Cortex of kidney (tissue), 1 donor: ENCODE results near the gene UBR4.
"Not testable (repeated sequence)": the region's sequence is repeated elsewhere in the genome, so short reads cannot be mapped to it uniquely, and the experiment has no call there.

Experiments used
- DNase-seq: peaks from one replicate; lab custom pipeline; 2025; lab: John Stamatoyannopoulos, UW

Gene UBR4

DNA sequence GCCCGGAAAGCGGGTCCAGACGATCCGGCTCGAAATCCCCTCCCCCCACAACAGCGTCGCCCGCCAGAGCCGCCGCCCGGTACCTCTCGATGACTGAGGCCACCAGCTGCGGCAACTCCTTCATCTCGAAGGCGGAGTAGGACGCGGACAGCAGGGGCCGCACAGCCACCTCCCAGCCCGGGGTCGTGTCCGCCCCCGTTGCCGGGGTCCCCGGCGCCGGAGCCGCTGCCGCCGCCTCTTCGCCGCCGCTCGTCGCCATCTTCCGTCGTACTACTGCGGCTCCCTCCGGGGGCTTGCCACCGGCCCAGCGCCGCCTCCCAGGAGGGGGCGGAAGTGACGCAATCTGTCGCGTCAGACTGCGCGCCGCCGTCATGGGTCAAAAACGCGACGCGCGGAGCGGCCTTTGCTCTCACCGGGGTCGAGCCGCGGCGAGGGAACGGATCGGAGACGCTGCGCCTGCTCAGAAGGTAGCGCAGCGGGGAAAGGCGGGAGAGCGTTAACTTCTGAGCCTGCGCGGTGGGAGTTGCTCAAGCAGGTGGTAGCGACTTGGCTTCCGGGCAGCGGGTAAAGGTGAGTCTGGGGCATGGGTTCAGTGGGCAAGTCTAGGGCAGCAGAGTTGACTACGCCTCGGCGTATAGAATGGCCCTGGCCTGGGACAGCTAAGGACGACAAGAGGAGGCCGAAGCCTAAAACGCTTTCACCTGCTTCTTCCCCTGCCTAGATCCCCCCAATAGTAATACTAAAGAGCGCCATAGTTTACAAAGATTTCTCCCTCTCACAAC lies at the start of gene UBR4:
UBR4 (minus strand) TSS at position 277 of the 782 bp plus-strand sequence; CDS start at position 259, 18 bp downstream.
- peak; percentile 71 for DNase-seq

DNA sequence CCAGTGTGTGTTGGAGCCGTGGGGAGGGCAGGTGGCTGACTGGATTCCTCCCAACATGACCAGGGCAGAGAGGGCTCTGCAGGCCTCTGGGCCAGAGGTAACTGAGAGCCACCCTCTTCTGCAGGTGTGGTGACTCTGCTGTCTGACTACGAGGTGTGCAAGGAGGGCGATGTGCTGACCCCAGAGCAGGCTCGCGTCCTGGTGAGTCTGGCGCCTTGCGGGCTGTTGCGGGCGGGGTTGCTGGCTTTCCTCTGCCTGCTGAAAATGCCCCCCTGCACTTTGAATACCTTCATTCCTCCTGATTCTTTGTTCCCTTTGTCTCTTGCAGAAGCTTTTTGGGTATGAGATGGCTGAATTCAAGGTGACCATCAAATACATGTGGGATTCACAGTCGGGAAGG lies 48.3 kb upstream of the UBR4 start:
- no peak for DNase-seq

DNA sequence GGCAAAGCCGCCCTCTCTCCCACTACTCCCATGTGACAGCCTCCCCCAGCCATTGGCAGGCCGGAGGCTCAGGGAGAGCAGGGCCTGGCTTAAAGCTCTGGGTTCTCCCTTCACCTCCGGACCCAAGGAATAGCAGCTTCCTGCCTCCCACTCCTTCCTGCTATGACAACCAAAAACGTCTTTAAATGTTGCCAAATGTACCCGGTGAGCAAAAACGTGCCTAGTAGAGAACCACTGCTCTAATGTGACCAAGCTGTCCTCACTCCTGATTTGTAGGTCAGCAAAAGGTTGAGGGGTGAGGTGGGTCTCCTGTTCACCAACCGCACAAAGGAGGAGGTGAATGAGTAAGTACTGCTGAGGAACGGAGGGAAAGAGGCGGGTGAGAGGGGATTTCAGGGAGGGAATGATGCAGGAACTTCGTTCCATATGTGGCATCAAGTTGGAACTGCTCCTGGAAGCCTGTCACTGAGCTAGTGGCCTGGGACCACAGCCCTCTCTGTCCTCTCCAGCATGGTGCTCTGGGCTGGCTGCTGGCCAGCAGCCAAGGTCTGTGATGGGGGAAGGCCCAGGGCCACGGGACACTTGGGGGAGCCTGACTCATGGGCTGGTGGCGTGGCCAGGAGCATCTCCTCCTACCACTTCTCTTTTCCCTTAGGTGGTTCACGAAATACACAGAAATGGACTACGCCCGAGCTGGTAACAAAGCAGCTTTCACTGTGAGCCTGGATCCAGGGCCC lies 47.3 kb upstream of the UBR4 start:
- no peak for DNase-seq

DNA sequence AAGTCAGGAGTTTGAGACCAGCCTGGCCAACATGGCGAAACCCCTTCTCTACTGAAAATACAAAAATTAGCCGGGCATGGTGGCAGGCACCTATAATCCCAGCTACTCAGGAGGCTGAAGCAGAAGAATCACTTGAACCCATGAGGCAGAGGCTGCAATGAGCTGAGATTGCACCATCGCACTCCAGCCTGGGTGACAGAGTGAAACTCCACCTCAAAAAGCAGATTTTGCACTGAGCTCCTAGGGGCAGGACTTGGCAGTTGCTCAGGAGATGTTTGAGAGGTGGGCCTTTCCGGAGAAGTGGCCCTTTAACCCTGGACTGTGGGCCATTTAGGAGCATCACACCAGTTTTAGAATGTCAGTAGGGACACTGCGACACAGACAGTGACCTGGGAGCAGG lies 46.2 kb upstream of the UBR4 start:
- DNase-seq, result not testable (repeated sequence)

DNA sequence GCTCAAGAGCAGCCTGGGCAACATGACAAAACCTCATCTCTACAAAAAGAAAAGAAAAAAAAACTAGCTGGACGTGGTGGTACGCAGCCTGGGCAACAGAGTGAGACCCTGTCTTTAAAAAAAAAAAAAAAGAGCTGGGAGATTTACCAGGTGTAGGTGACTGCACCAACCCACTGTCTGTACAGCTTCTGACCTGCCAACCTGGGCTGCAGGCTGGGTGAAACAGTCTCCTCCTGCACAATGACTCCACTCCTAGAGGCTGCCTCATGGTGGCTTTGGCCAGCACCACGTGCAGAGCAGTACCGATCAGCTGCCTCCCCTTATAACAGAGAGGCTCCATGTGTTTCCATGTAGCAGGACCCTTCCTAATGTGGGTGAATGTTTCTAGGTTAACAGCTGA lies 45.2 kb upstream of the UBR4 start:
- DNase-seq, result no peak

DNA sequence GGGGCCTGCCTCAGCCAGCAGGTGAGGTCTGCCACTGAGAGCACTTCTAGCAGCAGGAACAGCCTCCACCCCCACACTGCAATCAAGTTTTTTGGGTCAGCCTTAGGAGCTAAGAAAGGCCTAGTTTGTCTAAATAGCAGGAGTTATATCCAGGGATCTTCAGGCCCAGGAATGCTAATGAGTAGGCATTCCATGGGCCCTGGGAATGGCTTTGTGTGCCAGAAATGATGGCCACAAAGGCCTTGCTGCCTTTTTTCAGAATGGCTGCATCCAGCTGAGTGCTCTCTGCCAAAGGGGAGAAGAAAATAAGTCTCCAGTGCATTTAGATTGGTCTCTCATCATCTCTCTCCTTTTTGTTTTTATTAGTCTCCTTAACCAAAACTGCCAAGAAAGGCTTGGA lies 44.4 kb upstream of the UBR4 start:
- no peak for DNase-seq

DNA sequence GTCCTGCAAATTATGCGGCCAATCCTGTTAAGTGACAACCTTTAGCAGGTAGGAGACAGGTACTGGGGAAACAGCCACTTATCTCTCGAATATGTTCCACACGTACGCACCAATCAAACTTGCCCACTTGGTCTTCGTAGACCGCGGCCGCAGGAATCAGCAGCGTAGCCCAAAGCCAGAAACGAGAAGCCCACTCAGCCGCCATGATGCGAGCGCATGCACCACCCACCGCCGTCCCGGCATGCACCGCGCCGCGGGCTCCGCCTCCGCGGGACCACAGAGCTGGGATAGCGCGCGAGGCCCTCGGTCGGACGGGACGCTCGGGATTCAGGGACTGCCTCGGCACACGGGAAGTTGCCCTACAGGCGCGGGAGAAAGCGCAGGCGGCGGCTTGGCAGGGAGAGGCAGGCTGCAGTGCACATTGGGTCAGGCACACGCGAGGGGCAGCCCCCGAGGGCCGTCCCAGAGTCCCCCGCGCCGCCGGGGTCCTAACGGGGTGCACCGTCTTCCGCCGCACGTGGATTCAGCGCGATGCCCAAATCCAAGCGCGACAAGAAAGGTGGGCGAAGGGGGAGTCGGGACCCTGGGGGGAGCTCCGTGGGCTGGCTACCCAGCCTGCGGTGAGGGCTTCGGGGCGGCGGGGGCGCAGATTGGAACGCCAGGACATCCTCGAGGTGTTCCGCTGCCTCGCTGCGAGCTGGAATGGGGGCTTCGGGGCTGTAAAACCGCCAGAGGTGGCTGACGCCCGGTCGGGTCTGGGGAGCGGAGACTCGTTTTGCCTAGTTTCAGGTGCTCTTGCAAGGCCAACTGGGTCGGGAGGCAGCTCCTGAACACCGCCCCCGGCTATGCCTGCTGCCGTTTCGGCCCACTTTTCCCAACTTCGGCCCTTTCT lies 41.5 kb upstream of the UBR4 start, which contains the start of the genes EMC1 and MRTO4:
EMC1 (minus strand) TSS at position 220 of the 892 bp plus-strand sequence; CDS start at position 205, 15 bp downstream.
MRTO4 (plus strand) TSS at position 501 of the 892 bp plus-strand sequence; CDS start at position 532, 31 bp downstream.
- DNase-seq, result peak; percentile 79

DNA sequence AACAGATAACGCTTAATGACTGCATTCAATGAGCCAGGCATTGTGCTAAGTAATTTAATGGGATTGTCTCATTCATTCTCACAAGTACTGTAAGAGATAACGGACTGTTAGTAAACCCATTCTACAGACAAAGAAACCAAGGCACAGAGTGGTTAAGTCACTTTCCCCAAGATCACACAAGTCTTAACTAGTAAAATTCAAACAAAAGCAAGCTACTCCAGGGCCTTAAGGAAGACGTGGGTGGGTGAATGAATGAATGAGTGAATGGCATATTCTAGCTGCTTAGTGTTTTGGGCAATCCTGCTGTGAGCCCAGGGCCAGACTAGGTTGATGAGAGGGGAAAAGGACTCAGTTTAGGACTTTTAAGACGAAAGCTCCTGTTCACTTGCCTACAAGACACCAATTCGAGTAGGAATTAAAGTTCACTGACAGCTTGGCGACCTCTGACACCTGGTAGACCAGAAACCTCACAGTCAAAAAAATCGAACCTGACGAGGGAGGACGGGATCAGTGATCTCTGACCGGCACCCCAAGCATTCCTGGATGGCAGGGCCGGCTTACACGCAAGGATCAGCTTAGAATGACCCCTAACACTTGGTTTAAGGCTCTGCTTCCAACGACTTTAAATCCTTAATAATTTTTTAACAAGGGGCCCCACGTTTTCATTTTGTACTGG lies 40.7 kb upstream of the UBR4 start:
- no peak for DNase-seq

DNA sequence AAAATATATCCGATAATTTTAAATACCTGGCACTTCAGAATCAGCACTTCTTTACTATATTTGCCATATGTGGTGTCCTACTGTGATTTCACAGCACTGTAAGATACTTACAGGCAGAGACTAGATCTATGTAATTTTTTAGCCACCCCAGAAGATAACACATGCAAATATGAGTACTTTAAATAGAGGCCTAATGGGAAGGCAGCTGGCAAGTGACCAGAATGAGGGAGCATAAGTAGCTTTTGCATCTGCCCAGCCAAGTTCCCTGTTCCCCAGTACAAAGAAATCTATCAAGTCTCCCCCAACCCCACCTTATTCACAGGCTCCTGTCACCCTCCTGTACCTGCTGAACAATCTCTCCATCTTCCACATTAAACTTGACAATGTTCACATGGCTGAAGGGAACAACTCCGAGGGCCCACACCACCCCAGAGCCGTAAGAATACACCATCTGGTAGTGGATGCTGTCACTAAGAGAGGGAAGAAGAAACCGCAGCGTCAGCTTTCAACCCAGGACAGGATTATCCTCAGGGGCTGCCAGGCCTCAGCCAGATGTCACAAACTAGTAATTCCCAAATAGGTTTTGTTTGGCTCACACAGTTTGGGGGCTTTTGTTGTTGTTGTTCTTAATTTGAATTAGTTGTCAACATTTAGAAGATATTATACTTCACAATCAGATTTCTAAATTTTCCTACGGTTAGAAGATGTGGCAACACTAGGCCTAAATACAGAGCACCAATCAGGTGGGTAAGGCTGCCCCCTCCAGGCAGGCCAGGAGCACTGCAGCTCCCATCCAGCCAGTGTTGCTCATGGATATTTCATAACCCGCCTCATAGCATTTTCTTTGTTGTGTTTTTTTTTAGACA lies 30.8 kb upstream of the UBR4 start:
- DNase-seq, result no peak

DNA sequence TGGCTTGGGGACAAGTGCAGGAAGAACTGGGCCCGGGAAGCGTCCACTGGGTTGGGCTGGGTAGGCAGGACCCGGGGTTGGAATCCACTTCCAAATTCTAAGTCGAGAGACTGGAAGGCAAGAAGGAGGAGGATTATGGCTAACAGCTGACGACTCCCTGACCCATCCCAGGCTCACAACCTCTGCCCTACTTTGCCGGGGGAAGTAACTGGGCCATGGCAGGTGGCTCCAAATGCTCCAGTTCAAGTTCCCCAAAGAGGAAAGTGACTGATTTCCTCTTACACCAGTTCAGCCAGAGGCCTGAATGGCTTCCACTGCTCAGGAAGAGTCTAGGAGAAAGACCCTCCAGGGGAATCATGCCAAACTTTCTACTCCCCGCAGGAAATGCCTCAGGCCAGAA lies 29.8 kb upstream of the UBR4 start:
- no peak for DNase-seq

DNA sequence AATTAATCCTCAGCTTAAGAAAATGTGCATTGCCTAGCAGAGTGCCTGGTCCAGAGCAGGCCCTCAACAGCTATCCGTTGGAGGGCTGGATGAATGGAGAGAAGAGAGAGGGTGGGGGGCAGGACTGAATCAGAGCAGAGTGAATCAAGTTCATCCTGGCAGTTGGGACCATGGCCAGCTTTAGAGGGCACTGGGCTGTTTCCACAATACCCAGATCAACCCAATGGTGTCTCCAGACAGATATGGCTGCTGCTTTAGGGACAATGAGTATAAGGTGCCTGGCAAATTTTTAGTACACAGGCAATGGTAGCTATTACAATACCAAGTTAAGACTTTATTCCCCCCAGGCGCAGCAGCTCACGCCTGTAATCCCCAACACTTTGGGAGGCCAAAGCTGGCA lies 24.2 kb upstream of the UBR4 start:
- no peak for DNase-seq

DNA sequence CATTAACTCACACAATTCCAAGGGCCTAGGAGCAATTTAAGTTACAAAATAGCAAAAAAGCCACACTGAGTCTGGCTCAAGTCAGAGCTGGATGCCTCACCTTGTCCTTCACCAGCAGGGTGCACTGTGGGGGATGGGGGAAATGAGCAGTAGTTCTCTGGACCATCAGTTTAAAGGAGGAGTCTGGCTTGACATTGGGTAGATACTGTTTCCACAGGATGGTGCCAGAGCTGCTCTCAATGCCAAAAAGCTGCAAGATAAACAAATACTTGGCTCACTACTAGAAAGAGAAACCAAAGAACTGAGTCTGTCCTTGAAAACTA lies 22.4 kb upstream of the UBR4 start:
- DNase-seq, result no peak

DNA sequence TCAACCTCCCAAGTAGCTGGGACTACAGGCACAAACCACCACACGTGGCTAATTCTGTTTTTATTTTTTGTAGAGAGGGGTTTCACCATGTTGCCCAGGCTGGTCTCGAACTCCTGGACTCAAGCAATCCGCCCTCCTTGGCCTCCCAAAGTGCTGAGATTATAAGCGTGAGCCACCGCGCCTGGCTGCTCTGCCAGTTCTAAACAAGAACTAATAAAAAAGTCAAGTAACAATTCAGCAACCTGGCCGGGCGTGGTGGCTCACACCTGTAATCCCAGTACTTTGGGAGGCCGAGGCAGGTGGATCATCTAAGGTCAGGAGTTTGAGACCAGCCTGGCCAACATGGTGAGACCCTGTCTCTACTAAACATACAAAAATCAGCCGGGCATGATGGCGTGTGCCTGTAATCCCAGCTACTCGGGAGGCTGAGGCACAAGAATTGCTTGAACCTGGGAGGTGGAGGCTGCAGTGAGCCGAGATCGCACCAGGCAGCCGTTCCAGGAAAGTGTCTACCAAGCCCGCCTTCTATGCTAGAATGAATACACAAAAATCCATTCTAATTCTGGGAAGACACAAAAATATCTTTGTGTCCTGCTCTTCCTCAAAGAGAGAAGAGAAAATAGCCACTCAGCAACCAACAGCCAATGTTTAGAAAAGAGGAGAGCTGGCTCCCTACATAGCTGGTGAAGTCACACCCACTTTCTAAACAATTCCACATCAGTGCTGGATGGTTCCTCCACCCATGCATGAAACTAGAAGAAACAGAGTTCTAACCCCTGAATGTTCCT lies 21.9 kb upstream of the UBR4 start:
- DNase-seq, result not testable (repeated sequence)

DNA sequence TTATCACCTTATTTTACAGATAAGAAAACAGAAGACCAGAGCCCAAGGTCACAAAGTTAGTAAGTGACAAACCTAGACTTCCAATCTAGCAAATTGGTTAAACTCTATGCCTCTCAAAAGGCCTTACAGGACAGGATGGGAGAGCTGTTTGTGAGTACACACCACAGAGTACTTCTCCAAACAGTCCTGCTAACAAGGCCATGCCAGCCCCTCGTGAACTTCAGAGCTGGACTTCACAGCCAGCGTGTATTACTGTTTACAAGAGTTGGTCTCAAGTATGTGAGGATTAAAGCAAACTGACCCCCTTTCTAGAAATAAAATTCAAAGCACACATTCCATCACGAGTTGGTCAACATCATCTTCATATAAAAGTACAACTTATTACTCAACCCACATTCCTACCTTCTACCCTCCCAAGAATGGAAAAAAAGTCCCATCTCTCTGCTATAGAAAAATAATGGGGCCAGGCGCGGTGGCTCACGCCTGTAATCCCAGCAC lies 19.8 kb upstream of the UBR4 start:
- no peak for DNase-seq

DNA sequence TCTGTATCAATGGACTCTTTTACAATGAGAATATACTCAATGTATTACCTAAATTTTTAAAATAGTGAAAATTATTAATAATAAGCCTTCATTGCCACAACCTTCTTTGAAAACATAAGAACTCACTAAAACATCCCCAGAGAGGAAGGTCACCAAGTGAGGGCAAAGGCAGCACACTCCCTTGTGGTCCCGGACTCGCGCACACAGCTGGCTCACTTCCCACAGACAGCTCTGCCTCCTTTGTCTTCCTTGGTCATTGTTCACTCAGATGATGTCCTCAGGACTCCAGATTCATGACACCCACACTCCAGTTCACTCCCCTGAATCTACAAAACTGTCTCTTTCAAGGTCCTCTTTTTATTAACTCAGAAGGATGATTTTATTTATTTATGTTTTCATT lies 19.2 kb upstream of the UBR4 start:
- DNase-seq, result no peak

DNA sequence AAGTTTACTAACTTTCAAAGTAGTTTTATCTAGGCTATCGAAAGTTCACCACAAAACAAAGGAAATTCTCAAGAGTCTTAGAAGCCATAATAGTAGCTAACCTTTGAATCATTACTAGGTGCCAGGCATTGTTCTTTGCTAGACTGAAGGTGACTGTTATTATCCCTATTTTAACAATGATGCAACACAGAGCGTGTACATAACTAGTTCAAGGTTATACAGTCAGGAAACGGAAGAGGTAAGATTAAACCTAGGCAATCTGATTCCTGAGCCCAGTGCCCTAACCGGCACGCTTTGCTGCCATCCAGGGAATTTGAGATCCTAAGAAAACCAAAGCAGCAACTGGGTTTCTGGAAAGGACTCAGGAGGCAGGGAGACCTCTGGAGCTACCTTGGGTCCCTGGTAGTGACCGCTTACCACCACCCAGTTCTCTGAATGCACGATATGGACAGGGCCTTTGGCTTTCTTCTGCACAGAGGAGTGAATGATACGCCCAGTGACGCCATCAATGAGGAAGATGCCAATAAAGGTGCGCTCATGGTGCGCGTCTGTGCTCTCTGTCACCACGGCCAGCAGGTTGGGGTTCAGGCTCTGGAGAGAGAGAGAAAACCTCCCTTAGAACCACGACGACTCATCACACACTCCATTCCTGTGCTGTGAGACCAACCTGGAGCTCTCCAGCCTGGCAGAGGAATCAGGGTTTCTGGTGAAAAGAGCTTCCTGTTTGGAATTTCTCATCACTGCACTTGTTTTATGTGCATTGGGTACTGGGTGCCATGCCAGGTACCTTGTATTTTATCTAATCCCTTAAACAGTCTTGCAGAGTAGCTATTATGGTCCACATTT lies 13.1 kb upstream of the UBR4 start:
- no peak for DNase-seq

DNA sequence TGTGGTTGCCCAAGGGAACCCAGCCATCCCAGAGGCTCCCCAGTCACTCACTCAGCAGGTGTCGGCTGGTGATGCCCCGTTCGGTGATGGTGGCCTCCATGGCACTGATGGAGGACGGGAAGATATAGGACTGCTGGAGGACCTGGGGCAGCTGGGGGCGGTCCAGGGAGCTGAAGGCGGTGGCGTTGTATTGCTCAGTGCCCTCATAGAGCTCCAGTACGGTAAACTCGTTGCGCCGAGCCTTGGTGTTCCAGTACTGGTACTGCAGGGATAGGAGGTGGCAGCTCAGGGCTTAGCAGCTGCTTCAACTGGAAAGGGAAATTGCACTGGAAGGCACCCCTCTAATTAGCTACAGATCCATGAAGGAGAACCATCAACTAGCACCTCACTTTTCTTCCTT lies 12.5 kb upstream of the UBR4 start:
- no peak for DNase-seq

DNA sequence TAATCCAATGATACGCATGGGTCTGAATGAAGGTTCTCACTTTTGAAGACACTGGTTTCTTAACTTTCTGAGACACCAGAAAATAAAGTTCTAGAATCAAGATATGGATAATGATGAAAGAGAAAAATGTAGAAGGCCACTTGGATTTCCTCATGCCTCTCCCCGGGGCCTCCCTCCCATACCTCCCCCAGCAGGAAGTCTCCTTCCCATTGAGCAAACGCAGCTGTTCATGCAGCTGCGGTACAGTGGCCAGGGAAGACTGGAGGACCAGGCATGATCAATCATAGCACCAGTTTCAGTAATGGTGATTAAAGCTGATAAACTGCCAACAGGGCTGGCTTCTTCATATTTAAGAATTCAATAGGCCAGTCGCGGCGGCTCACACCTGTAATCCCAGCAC lies 10.9 kb upstream of the UBR4 start:
- no peak for DNase-seq
